GM12878 (cell line): ENCODE data around the gene CDK5R1. TPM values are rescaled to one million over a fixed set of nuclear protein-coding genes. Genes with fewer than 3 reads are reported as not detected.
A peak's percentile ranks its signal among the peaks of the same experiment; 100 is the strongest.

Source experiments
- ATAC-seq: fragments of 200-7000 bp; cut with Tn5 transposase; 3 replicates; pipeline ENCODE4 v1.9.1; 2020; ENCODE audit warnings: mild to moderate bottlenecking, moderate library complexity
- BruUV-seq: library from RNA; stranded (reverse); fragments of 400-500 nt; replicated peaks from 2 replicates; lab custom pipeline; 2021; lab: Mats Ljungman, UMichigan
- CTCF ChIA-PET: fragments of 300-600 bp; sonication (Branson Sonifier 250); formaldehyde crosslinking; extraction: SDS; loops from one replicate; lab custom pipeline; 2021; ENCODE audit warnings: inconsistent platforms; lab: Yijun Ruan, JAX
- POLR2A ChIA-PET: fragments of 350-600 bp; formaldehyde crosslinking; extraction: SDS; loops from one replicate; lab custom pipeline; 2021; ENCODE audit warnings: inconsistent platforms; lab: Charles Lee
- RAD21 ChIA-PET: fragments of 300-600 bp; sonication (Branson Sonifier 250); formaldehyde crosslinking; loops from one replicate; lab custom pipeline; 2023; ENCODE audit warnings: antibody characterized with exemption; ENCODE audit not compliant: unreplicated experiment; lab: Charles Lee
- SMC1A ChIA-PET: fragments of 300-600 bp; sonication (Branson Sonifier 250); formaldehyde crosslinking; loops from one replicate; lab custom pipeline; 2023; ENCODE audit not compliant: unreplicated experiment, uncharacterized antibody; lab: Charles Lee
- DNase-seq: peaks from one replicate; pipeline ENCODE4 v3.0.0-alpha.2; 2011; ENCODE audit warnings: low read depth, low spot score
- FAIRE-seq: peaks from 3 replicates; lab custom pipeline; 2011; peaks lifted over from hg19 to GRCh38; lab: Jason Lieb, UNC
- H2AFZ ChIP-seq: 2 replicates; pipeline ENCODE4 v1.6.0; 2011; ENCODE audit warnings: low read depth, low read length, control low read depth; ENCODE audit not compliant: control insufficient read depth
- H3K27ac ChIP-seq: 2 replicates; pipeline ENCODE4 v1.5.1; 2011; ENCODE audit warnings: control low read depth; ENCODE audit not compliant: control insufficient read depth, insufficient read depth
- H3K27me3 ChIP-seq, 2 experiments: replicated peaks in 1 of 2; 2 replicates each; pipeline versions ENCODE4 v1.6.0 to v1.6.1; 2011; ENCODE audit warnings: low read length in 1 of 2; ENCODE audit not compliant: control insufficient read depth in 2 of 2, insufficient read depth in 2 of 2
- H3K36me3 ChIP-seq, 2 experiments: 2 replicates each; pipeline ENCODE4 v1.5.1; 2011; ENCODE audit warnings: low read length in 1 of 2; ENCODE audit not compliant: control insufficient read depth in 2 of 2, insufficient read depth in 2 of 2
- H3K4me1 ChIP-seq: 2 replicates; pipeline ENCODE4 v1.6.1; 2011; ENCODE audit warnings: mild to moderate bottlenecking, low read length, moderate library complexity, mixed read lengths; ENCODE audit not compliant: control insufficient read depth, insufficient read depth
- H3K4me2 ChIP-seq: 2 replicates; pipeline ENCODE4 v1.6.0; 2011; ENCODE audit warnings: control low read depth; ENCODE audit not compliant: control insufficient read depth, insufficient read depth
- H3K4me3 ChIP-seq: fragments of 200-600 bp; sonication (generic); 2 replicates; pipeline ENCODE4 v1.5.1; 2016
- H3K79me2 ChIP-seq: 2 replicates; pipeline ENCODE4 v1.6.0; 2011; ENCODE audit warnings: low read length; ENCODE audit not compliant: control insufficient read depth, insufficient read depth
- H3K9ac ChIP-seq: 2 replicates; pipeline ENCODE4 v1.8.0; 2011; ENCODE audit warnings: low read length, control low read depth, mixed read lengths; ENCODE audit not compliant: control insufficient read depth, insufficient read depth
- H3K9me3 ChIP-seq: replicated peaks from 3 replicates; pipeline ENCODE4 v1.5.1; 2011; ENCODE audit warnings: mild to moderate bottlenecking, low read length; ENCODE audit not compliant: control insufficient read depth, insufficient read depth
- H4K20me1 ChIP-seq: 2 replicates; pipeline ENCODE4 v1.6.0; 2011; ENCODE audit not compliant: control insufficient read depth, insufficient read depth
- ATF3 ChIP-seq: IDR thresholded peaks from 2 replicates; pipeline ENCODE4 v1.6.1; 2011; ENCODE audit warnings: low read depth, mild to moderate bottlenecking, low read length, moderate library complexity, borderline replicate concordance; ENCODE audit errors: extremely low read depth
- BCL11A ChIP-seq: IDR thresholded peaks from 2 replicates; pipeline ENCODE4 v1.6.1; 2011; ENCODE audit warnings: low read depth, low read length
- BCLAF1 ChIP-seq: fragments of 450-650 bp; IDR thresholded peaks from 2 replicates; pipeline ENCODE4 v1.6.1; 2017; ENCODE audit warnings: antibody characterized with exemption, mild to moderate bottlenecking, moderate library complexity
- CREM ChIP-seq: IDR thresholded peaks from 2 replicates; pipeline ENCODE4 v1.6.1; 2014; ENCODE audit warnings: antibody characterized with exemption, low read depth
- E4F1 ChIP-seq: fragments of 450-650 bp; IDR thresholded peaks from 2 replicates; pipeline ENCODE4 v1.6.1; 2018; ENCODE audit warnings: borderline replicate concordance, mild to moderate bottlenecking; ENCODE audit not compliant: partially characterized antibody
- HCFC1 ChIP-seq: fragments of 150-350 bp; IDR thresholded peaks from 2 replicates; pipeline ENCODE4 v1.6.1; 2014; ENCODE audit warnings: low read length
- IKZF2 ChIP-seq, 2 experiments: fragments of 450-650 bp; IDR thresholded peaks; 2 replicates each; pipeline ENCODE4 v1.6.1; 2017; ENCODE audit warnings: mild to moderate bottlenecking in 2 of 2, moderate library complexity in 2 of 2
- MXI1 ChIP-seq: fragments of 150-350 bp; IDR thresholded peaks from 2 replicates; pipeline ENCODE4 v1.6.1; 2011; ENCODE audit warnings: low read depth, mild to moderate bottlenecking, inconsistent platforms, low read length, improper control_type of control experiment
- NFXL1 ChIP-seq: fragments of 450-650 bp; IDR thresholded peaks from 2 replicates; pipeline ENCODE4 v1.6.1; 2017; ENCODE audit warnings: antibody characterized with exemption, mild to moderate bottlenecking, borderline replicate concordance
- PAX8 ChIP-seq: fragments of 450-650 bp; IDR thresholded peaks from 2 replicates; pipeline ENCODE4 v1.6.1; 2017; ENCODE audit warnings: mild to moderate bottlenecking, moderate library complexity
- PBX3 ChIP-seq: IDR thresholded peaks from 2 replicates; pipeline ENCODE4 v1.6.1; 2011; ENCODE audit warnings: mild to moderate bottlenecking, low read depth, low read length, moderate library complexity; ENCODE audit not compliant: insufficient replicate concordance
- POU2F2 ChIP-seq: IDR thresholded peaks from 3 replicates; pipeline ENCODE4 v1.6.1; 2011; ENCODE audit warnings: low read depth, mild to moderate bottlenecking, low read length, borderline replicate concordance
- TCF7 ChIP-seq: IDR thresholded peaks from 2 replicates; pipeline ENCODE4 v1.6.1; 2014; ENCODE audit warnings: antibody characterized with exemption, borderline replicate concordance
- WGBS: methylation state at CpG from one replicate; pipeline ENCODE4 v1.1.6; 2016; ENCODE audit warnings: low lambda C conversion rate; ENCODE audit not compliant: insufficient replicate concordance, insufficient coverage; ENCODE audit errors: missing lambda C conversion rate; 5-methylcytosine and 5-hydroxymethylcytosine counted together
- in situ Hi-C: fragments of 300-500 bp; cut with MboI; formaldehyde crosslinking; loops from 9 replicates; pipeline ENCODE4 v1.14.3; 2018; ENCODE audit warnings: mixed read lengths
- intact Hi-C: fragments of 100-400 bp; cut with micrococcal nuclease; formaldehyde crosslinking; loops from one replicate; pipeline ENCODE4 v1.14.2; 2022; ENCODE audit not compliant: unreplicated experiment
- polyA plus RNA-seq, 11 experiments: library from polyadenylated mRNA; depleted of rRNA in 4 of 11; unstranded in 6 of 11; stranded (reverse) in 5 of 11; fragments of >200 nt; fragmentation: Nextera tagmentation in 4 of 11; fragmentation: Illumina TruSeq in 1 of 11; extraction: Ambion mirVana in 4 of 11; extraction: Trizol in 1 of 11; gene quantifications; 1 replicate in 1 of 11; 2 replicates in 10 of 11; pipeline versions ENCODE4 v1.2.1 to v1.2.3, GENCODE V29; 2011 to 2016; ENCODE audit warnings: inconsistent platforms in 2 of 11, missing spikeins in 2 of 11, low read depth in 1 of 11
- total RNA-seq, 4 experiments: library from RNA; depleted of rRNA in 3 of 4; stranded (reverse); fragments of >200 nt in 3 of 4; fragmentation: Illumina TruSeq in 1 of 4; extraction: Trizol in 1 of 4; gene quantifications; 2 replicates each; pipeline versions ENCODE4 v1.2.1 to v1.2.3, GENCODE V29; 2013 to 2021

The CDK5R1 gene
- total and polyA plus RNA-seq, 10 of the 15 experiments (the other 5 are each of a cell fraction or from before 2014, with no cell fraction given), result 1.1 to 28.3 (median 12.2) TPM

- DNase-seq (peak; percentile 89), ATAC-seq (peak; percentile 61), FAIRE-seq (peak; percentile 78)
- Histone ChIP-seq H3K9ac (peak overlapping the region; percentile 69), H3K4me3 (0 out of 2 replicates have a peak overlapping the region, but pooled peaks have one; percentile 11), H3K27me3 (no peaks in the 10 kb centered on the region), H4K20me1 (no peaks in the 10 kb centered on the region), H3K36me3 (no peaks in the 10 kb centered on the region), H3K27ac (peak overlapping the region; percentile 90), H3K9me3 (no peaks in the 10 kb centered on the region), H3K4me1 (peaks cover 57% of the 10 kb centered on the region), H3K4me2 (peak overlapping the region; percentile 80), H3K79me2 (no peaks in the 10 kb centered on the region; the same call in 1 of the 2 replicates), H2AFZ (no peak overlapping the region)
- POLR2A ChIA-PET, result interaction anchor here (1.3 to 18.8 kb wide), 6 partner anchors 9 to 54 kb away, joined by 4 to 308 read pairs (median 10); partner anchors contain the start of gene CDK5R1
- intact Hi-C loops (loop anchor here (1.0 kb wide), 1 partner anchor 13 kb away; no protein-coding TSS in a partner anchor), in situ Hi-C loops (no loop called here)
- SMC1A ChIA-PET, result interaction anchor here (0.7 to 13.7 kb wide), 10 partner anchors 9 to 92 kb away, joined by 3 to 286 read pairs (median 10); partner anchors contain the start of gene CDK5R1
- TSS peak; percentile 48 for BruUV-seq
- RAD21 ChIA-PET, result interaction anchor here (0.5 to 19.5 kb wide), 9 partner anchors 8 to 92 kb away, joined by 3 to 543 read pairs (median 6); partner anchors contain the start of gene CDK5R1
- CTCF ChIA-PET, result interaction anchor here (1.0 to 4.9 kb wide), 7 partner anchors 9 to 35 kb away, joined by 3 to 28 read pairs (median 6); no protein-coding TSS in a partner anchor
- WGBS, result 1% methylated on average over 4 of the region's 4 CpGs
- TF ChIP-seq BCL11A, result 0 out of 2 replicates have a peak, but pooled peaks have one; percentile 3
- peak; percentile 73; the same call in 1 of the 2 replicates for TF ChIP-seq CREM
- peak; percentile 81 for TF ChIP-seq TCF7
- peak; percentile 85 to 90 for TF ChIP-seq IKZF2 (IDR thresholded peaks at IDR 0.05)
- TF ChIP-seq BCLAF1, result no peak
- no peak for TF ChIP-seq HCFC1
- peak; percentile 57; the same call in 1 of the 2 replicates for TF ChIP-seq MXI1
- no peak for TF ChIP-seq ATF3
- TF ChIP-seq NFXL1, result no peak
- TF ChIP-seq POU2F2, result peak; percentile 42
- no peak for TF ChIP-seq PBX3
- no peak for TF ChIP-seq E4F1
- no peak for TF ChIP-seq PAX8
Measured at GRCh38 chr17:32515677-32516383, 29.0 kb downstream of the CDK5R1 start.
